ENCODE measurements around the gene KCNK15.

KCNK15 gene

GRCh38 chr20:44715499-44716308 is 30.0 kb upstream of the KCNK15 start:
- no peak for DNase-seq

- DNase-seq, result no peak
These were observed 29.2 kb upstream of the KCNK15 start for GRCh38 chr20:44716309-44717106.

GRCh38 chr20:44717986-44718385 is 27.7 kb upstream of the KCNK15 start:
- peak; percentile 23 for DNase-seq

GRCh38 chr20:44719841-44720240 is 25.8 kb upstream of the KCNK15 start:
- no peak for DNase-seq

GRCh38 chr20:44720621-44720996 is 25.1 kb upstream of the KCNK15 start:
- DNase-seq, result no peak

GRCh38 chr20:44720997-44721784 is 24.5 kb upstream of the KCNK15 start:
- DNase-seq, result no peak

GRCh38 chr20:44721785-44722054 is 23.9 kb upstream of the KCNK15 start:
- DNase-seq, result no peak

- no peak for DNase-seq
These were observed 22.7 kb upstream of the KCNK15 start for GRCh38 chr20:44722990-44723389.

GRCh38 chr20:44723391-44723790 is 22.3 kb upstream of the KCNK15 start:
- DNase-seq, result peak; percentile 40

GRCh38 chr20:44723798-44724362 is 21.8 kb upstream of the KCNK15 start:
- DNase-seq, result no peak

- DNase-seq, result no peak
These were observed 21.1 kb upstream of the KCNK15 start for GRCh38 chr20:44724423-44725091.

GRCh38 chr20:44725837-44726236 is 19.8 kb upstream of the KCNK15 start:
- no peak for DNase-seq

- no peak for DNase-seq
These were observed 18.6 kb upstream of the KCNK15 start for GRCh38 chr20:44727039-44727438.

- no peak for DNase-seq
These were observed 18.0 kb upstream of the KCNK15 start for GRCh38 chr20:44727651-44728050.

GRCh38 chr20:44728801-44729443 is 16.7 kb upstream of the KCNK15 start:
- peak; percentile 59 for DNase-seq

GRCh38 chr20:44730441-44730840 is 15.2 kb upstream of the KCNK15 start:
- no peak for DNase-seq

GRCh38 chr20:44731657-44732056 is 14.0 kb upstream of the KCNK15 start:
- DNase-seq, result no peak

GRCh38 chr20:44732327-44732726 is 13.3 kb upstream of the KCNK15 start:
- DNase-seq, result no peak

GRCh38 chr20:44733341-44734069 is 12.2 kb upstream of the KCNK15 start:
- peak; percentile 84 for DNase-seq

- no peak for DNase-seq
These were observed 10.7 kb upstream of the KCNK15 start for GRCh38 chr20:44734938-44735337.

- no peak for DNase-seq
These were observed 9.9 kb upstream of the KCNK15 start for GRCh38 chr20:44735816-44736169.

Data from hematopoietic multipotent progenitor cell treated with erythropoietin and hydrocortisone succinate and interleukin-3 and kit ligand, for 4 days (in vitro differentiated cells).